Loucy (cell line): ENCODE results near the gene KIF26A.

ENCODE experiments used
- H2AFZ ChIP-seq: fragments of 200-600 bp; sonication (generic); 2 replicates; pipeline ENCODE4 v1.6.0; 2016; ENCODE audit warnings: antibody characterized with exemption, mild to moderate bottlenecking, low read length, moderate library complexity
- H3F3A ChIP-seq: fragments of 200-600 bp; 2 replicates; pipeline ENCODE4 v1.6.0; 2016; ENCODE audit warnings: antibody characterized with exemption, low read depth, mild to moderate bottlenecking
- H3K27me3 ChIP-seq: fragments of 200-600 bp; sonication (generic); 2 replicates; pipeline ENCODE4 v1.6.1; 2014; ENCODE audit warnings: low read length, mild to moderate bottlenecking; ENCODE audit not compliant: insufficient read depth, poor library complexity, severe bottlenecking
- H3K36me3 ChIP-seq: fragments of 200-600 bp; sonication (generic); 2 replicates; pipeline ENCODE4 v1.6.1; 2016; ENCODE audit warnings: low read length; ENCODE audit not compliant: insufficient read depth
- H3K4me1 ChIP-seq: fragments of 200-600 bp; sonication (generic); 2 replicates; pipeline ENCODE4 v1.5.1; 2014; ENCODE audit warnings: low read length, mild to moderate bottlenecking; ENCODE audit not compliant: insufficient read depth, poor library complexity, severe bottlenecking
- H3K4me2 ChIP-seq: fragments of 200-600 bp; sonication (generic); 2 replicates; pipeline ENCODE4 v1.6.0; 2014; ENCODE audit warnings: antibody characterized with exemption, low read length, low read depth, mild to moderate bottlenecking; ENCODE audit not compliant: poor library complexity, severe bottlenecking
- H3K4me3 ChIP-seq: fragments of 200-600 bp; sonication (generic); 2 replicates; pipeline ENCODE4 v1.5.1; 2014; ENCODE audit warnings: low read length, mild to moderate bottlenecking, mixed read lengths; ENCODE audit not compliant: poor library complexity, severe bottlenecking
- H3K79me2 ChIP-seq: fragments of 200-600 bp; sonication (generic); 2 replicates; pipeline ENCODE4 v1.6.1; 2014; ENCODE audit warnings: low read length; ENCODE audit not compliant: insufficient read depth
- H3K9ac ChIP-seq: fragments of 200-600 bp; sonication (generic); 2 replicates; pipeline ENCODE4 v1.6.0; 2014; ENCODE audit warnings: mild to moderate bottlenecking, low read depth, low read length, moderate library complexity; ENCODE audit not compliant: poor library complexity, severe bottlenecking
- H3K9me2 ChIP-seq: fragments of 200-600 bp; sonication (generic); replicated peaks from 2 replicates; pipeline ENCODE4 v1.6.1; 2016; ENCODE audit warnings: low read depth, low read length, mixed read lengths
- H3K9me3 ChIP-seq: fragments of 200-600 bp; sonication (generic); 2 replicates; pipeline ENCODE4 v1.6.1; 2014; ENCODE audit warnings: mild to moderate bottlenecking, antibody characterized with exemption, low read length, low read depth; ENCODE audit not compliant: insufficient read depth
- H4K20me1 ChIP-seq: fragments of 200-600 bp; sonication (generic); 2 replicates; pipeline ENCODE4 v1.6.0; 2014; ENCODE audit warnings: antibody characterized with exemption, low read length, mild to moderate bottlenecking; ENCODE audit not compliant: insufficient read depth, poor library complexity, severe bottlenecking
- EZH2phosphoT487 ChIP-seq: fragments of 200-600 bp; IDR thresholded peaks from 2 replicates; pipeline ENCODE4 v1.6.1; 2018; ENCODE audit warnings: antibody characterized with exemption, mild to moderate bottlenecking, moderate library complexity, borderline replicate concordance
- TF ChIP-seq, protein P1 (sequence below): fragments of 200-600 bp; sonication (generic); conservative IDR thresholded peaks from 2 replicates; pipeline ENCODE4 v1.5.1; 2014; ENCODE audit warnings: mild to moderate bottlenecking, antibody characterized with exemption, low read length

KIF26A gene

DNA sequence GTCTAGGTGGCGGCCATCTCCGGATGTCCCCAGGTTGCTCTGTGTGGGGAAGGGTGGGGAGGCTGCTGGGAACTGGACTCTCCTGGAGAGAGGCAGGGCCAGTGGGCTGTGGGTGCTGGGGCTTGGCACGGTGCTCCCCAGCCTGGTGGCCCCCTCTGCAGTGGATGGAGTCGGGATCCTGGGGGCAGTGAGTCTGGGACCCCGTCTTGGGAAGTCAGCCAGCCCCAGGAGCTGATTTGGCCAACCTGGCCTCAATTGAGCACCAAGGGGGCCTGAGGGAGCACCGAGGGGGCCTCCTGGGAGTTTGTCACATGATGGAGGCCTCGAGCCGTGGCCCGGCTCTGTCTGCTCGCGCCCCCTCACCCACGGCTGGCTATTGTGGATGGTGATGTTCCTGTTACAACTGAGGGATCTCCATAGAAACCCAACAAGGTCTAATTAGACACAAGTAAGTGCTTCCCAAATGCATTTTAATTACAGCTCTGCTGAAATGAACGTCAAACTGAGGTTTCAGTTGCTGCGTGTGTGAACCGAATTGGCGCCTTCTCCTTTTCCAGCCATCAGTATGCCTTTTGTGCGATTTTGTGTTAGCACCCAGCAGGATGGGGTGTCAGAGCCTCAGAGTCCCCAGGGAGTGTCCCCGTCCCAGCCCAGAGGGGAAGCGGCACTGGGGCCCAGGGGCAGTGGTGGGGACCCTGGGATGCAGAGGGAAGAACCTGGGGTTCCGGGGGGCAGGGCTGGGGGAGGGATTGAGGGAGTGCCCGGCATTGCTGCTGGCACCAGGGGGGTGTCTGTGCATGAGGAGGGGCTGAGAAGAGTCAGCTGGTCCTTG is 71.8 kb downstream of the KIF26A start:
- Histone ChIP-seq H3K9ac (no peak overlapping the region), H3K9me2 (no peaks in the 10 kb centered on the region), H3F3A (no peaks in the 10 kb centered on the region), H2AFZ (no peak overlapping the region), H3K27me3 (no peaks in the 10 kb centered on the region), H3K36me3 (no peaks in the 10 kb centered on the region), H3K9me3 (no peaks in the 10 kb centered on the region), H3K4me2 (no peak overlapping the region), H3K4me3 (no peak overlapping the region), H3K4me1 (no peaks in the 10 kb centered on the region), H3K79me2 (no peaks in the 10 kb centered on the region), H4K20me1 (no peaks in the 10 kb centered on the region)
- TF ChIP-seq, protein P1, sequence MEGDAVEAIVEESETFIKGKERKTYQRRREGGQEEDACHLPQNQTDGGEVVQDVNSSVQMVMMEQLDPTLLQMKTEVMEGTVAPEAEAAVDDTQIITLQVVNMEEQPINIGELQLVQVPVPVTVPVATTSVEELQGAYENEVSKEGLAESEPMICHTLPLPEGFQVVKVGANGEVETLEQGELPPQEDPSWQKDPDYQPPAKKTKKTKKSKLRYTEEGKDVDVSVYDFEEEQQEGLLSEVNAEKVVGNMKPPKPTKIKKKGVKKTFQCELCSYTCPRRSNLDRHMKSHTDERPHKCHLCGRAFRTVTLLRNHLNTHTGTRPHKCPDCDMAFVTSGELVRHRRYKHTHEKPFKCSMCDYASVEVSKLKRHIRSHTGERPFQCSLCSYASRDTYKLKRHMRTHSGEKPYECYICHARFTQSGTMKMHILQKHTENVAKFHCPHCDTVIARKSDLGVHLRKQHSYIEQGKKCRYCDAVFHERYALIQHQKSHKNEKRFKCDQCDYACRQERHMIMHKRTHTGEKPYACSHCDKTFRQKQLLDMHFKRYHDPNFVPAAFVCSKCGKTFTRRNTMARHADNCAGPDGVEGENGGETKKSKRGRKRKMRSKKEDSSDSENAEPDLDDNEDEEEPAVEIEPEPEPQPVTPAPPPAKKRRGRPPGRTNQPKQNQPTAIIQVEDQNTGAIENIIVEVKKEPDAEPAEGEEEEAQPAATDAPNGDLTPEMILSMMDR: no peak
- no peak for TF ChIP-seq EZH2phosphoT487

DNA sequence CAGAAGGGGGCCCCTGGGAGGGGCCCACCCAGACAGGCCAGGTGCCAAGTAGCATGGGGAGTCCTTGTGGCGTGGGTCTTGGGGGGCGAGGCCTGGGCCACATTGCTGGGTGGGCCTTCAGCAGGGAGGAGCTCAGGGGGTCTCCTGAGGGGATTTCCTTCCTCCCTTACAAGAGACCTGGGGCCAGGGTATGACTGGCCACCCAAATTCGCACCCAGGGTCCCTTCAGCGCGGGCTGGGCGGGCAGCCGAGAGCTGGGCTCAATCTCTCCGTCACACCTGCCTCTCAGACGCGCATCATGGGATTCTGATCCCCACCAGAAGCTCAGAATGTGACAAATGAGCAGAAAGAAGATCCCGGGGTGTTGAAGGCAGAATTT is 72.4 kb downstream of the KIF26A start:
- no peak overlapping the region for H2AFZ ChIP-seq
- H3K9ac ChIP-seq: no peak overlapping the region
- no peaks in the 10 kb centered on the region for H3F3A ChIP-seq
- H3K4me1 ChIP-seq: no peaks in the 10 kb centered on the region
- H3K27me3 ChIP-seq: no peaks in the 10 kb centered on the region
- no peaks in the 10 kb centered on the region for H3K9me3 ChIP-seq
- TF ChIP-seq, protein P1: no peak
- no peak for TF ChIP-seq EZH2phosphoT487
- no peaks in the 10 kb centered on the region for H3K79me2 ChIP-seq
- H3K4me2 ChIP-seq: no peak overlapping the region
- no peaks in the 10 kb centered on the region for H3K36me3 ChIP-seq
- no peak overlapping the region for H3K4me3 ChIP-seq
- H4K20me1 ChIP-seq: no peaks in the 10 kb centered on the region
- H3K9me2 ChIP-seq: no peaks in the 10 kb centered on the region

DNA sequence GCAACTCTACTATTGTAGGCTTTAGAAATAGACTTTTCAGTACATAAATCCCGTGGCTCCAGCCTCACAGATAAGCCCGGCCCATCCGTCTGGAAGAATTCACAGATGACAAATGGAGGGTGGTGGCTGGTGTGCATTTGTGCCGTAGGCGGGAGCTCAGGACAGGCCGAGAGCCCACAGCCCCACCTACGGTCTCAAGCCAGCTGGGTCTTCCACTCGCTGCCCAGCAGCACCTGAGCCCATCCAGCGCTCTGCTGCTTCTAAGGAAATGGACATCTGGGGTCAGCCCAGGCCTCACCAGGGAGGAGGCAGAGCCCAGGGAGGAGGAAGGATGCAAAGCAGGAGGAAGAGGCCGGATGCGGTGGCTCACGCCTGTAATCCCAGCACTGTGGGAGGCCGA is 72.8 kb downstream of the KIF26A start:
- no peak for TF ChIP-seq EZH2phosphoT487
- TF ChIP-seq, protein P1: no peak
- no peaks in the 10 kb centered on the region for H4K20me1 ChIP-seq
- no peaks in the 10 kb centered on the region for H3K79me2 ChIP-seq
- no peaks in the 10 kb centered on the region for H3K9me2 ChIP-seq
- no peak overlapping the region for H3K9ac ChIP-seq
- no peak overlapping the region for H3K4me3 ChIP-seq
- H3K36me3 ChIP-seq: no peaks in the 10 kb centered on the region
- H2AFZ ChIP-seq: no peak overlapping the region
- H3K4me1 ChIP-seq: no peaks in the 10 kb centered on the region
- no peaks in the 10 kb centered on the region for H3K27me3 ChIP-seq
- no peaks in the 10 kb centered on the region for H3F3A ChIP-seq
- H3K9me3 ChIP-seq: no peaks in the 10 kb centered on the region
- no peak overlapping the region for H3K4me2 ChIP-seq
